Trophoblast cell (in vitro differentiated cells and primary cell): ENCODE measurements around the gene COX6A2.

ENCODE experiments used
- DNase-seq, 2 donors: peaks; one replicate each; pipeline ENCODE4 v3.0.0-alpha.2; 2016
- H2AFZ ChIP-seq: 2 replicates; pipeline ENCODE4 v1.6.1; 2013; ENCODE audit warnings: low read length, moderate library complexity, mild to moderate bottlenecking; ENCODE audit not compliant: insufficient read depth, poor library complexity
- H2AK5ac ChIP-seq: 2 replicates; pipeline ENCODE4 v1.6.1; 2013; ENCODE audit warnings: mild to moderate bottlenecking, low read length
- H2BK120ac ChIP-seq: 2 replicates; pipeline ENCODE4 v1.6.1; 2013; ENCODE audit warnings: low read length, mild to moderate bottlenecking, moderate library complexity; ENCODE audit not compliant: insufficient read depth, poor library complexity
- H2BK12ac ChIP-seq: 2 replicates; pipeline ENCODE4 v1.6.1; 2013; ENCODE audit warnings: mild to moderate bottlenecking, low read length, moderate library complexity
- H2BK5ac ChIP-seq: 2 replicates; pipeline ENCODE4 v1.6.1; 2013; ENCODE audit warnings: low read length, low read depth, moderate library complexity, mild to moderate bottlenecking; ENCODE audit not compliant: poor library complexity
- H3K14ac ChIP-seq: 2 replicates; pipeline ENCODE4 v1.6.1; 2013; ENCODE audit warnings: mild to moderate bottlenecking, low read length
- H3K18ac ChIP-seq: 2 replicates; pipeline ENCODE4 v1.6.1; 2013; ENCODE audit warnings: mild to moderate bottlenecking, low read length
- H3K23ac ChIP-seq: 2 replicates; pipeline ENCODE4 v1.6.1; 2013; ENCODE audit warnings: low read length
- H3K27ac ChIP-seq: 2 replicates; pipeline ENCODE4 v1.5.1; 2013; ENCODE audit warnings: low read depth, mild to moderate bottlenecking, inconsistent platforms, low read length, moderate library complexity
- H3K27me3 ChIP-seq: 2 replicates; pipeline ENCODE4 v1.6.1; 2013; ENCODE audit warnings: inconsistent platforms, mild to moderate bottlenecking, low read length, moderate library complexity; ENCODE audit not compliant: insufficient read depth
- H3K36me3 ChIP-seq, 2 experiments: 1 replicate in 1 of 2; 2 replicates in 1 of 2; pipeline ENCODE4 v1.6.1; 2013; ENCODE audit warnings: low read length in 2 of 2, mild to moderate bottlenecking in 2 of 2, moderate library complexity in 1 of 2; ENCODE audit not compliant: insufficient read depth in 2 of 2, control insufficient read depth in 1 of 2
- H3K4ac ChIP-seq: 2 replicates; pipeline ENCODE4 v1.6.1; 2013; ENCODE audit warnings: low read depth, mild to moderate bottlenecking, low read length, moderate library complexity
- H3K4me1 ChIP-seq, 2 experiments: 1 replicate in 1 of 2; 2 replicates in 1 of 2; pipeline ENCODE4 v1.6.1; 2013; ENCODE audit warnings: low read length in 2 of 2, mild to moderate bottlenecking in 2 of 2, moderate library complexity in 1 of 2; ENCODE audit not compliant: insufficient read depth in 2 of 2, control insufficient read depth in 1 of 2
- H3K4me2 ChIP-seq: 2 replicates; pipeline ENCODE4 v1.6.1; 2013; ENCODE audit warnings: inconsistent platforms, mild to moderate bottlenecking, low read length, moderate library complexity
- H3K4me3 ChIP-seq: 2 replicates; pipeline ENCODE4 v1.5.1; 2013; ENCODE audit warnings: mild to moderate bottlenecking, low read depth, low read length, inconsistent platforms
- H3K79me1 ChIP-seq: one replicate; pipeline ENCODE4 v1.6.1; 2013; ENCODE audit warnings: low read length
- H3K79me2 ChIP-seq: 2 replicates; pipeline ENCODE4 v1.6.1; 2013; ENCODE audit warnings: low read length, mild to moderate bottlenecking; ENCODE audit not compliant: control insufficient read depth, insufficient read depth, poor library complexity
- H3K9ac ChIP-seq: 2 replicates; pipeline ENCODE4 v1.6.1; 2013; ENCODE audit warnings: mild to moderate bottlenecking, low read length
- H3K9me3 ChIP-seq: 2 replicates; pipeline ENCODE4 v1.6.1; 2013; ENCODE audit warnings: low read depth, mild to moderate bottlenecking, control low read depth, inconsistent platforms, low read length; ENCODE audit not compliant: insufficient read depth
- H4K12ac ChIP-seq: 2 replicates; pipeline ENCODE4 v1.6.1; 2013; ENCODE audit warnings: low read depth, mild to moderate bottlenecking, low read length, moderate library complexity
- H4K8ac ChIP-seq: 2 replicates; pipeline ENCODE4 v1.6.1; 2013; ENCODE audit warnings: low read depth, mild to moderate bottlenecking, low read length, moderate library complexity
- H4K91ac ChIP-seq: one replicate; pipeline ENCODE4 v1.6.1; 2013; ENCODE audit warnings: low read depth, mild to moderate bottlenecking, low read length, moderate library complexity
- WGBS: extraction: QIAGEN DNeasy Blood & Tissue Kit; methylation state at CpG from one replicate; pipeline ENCODE4 v1.1.7; 2013; ENCODE audit warnings: missing lambda C conversion rate; ENCODE audit not compliant: insufficient read length, insufficient coverage; ENCODE audit errors: extremely low coverage; 5-methylcytosine and 5-hydroxymethylcytosine counted together

Gene COX6A2

DNA sequence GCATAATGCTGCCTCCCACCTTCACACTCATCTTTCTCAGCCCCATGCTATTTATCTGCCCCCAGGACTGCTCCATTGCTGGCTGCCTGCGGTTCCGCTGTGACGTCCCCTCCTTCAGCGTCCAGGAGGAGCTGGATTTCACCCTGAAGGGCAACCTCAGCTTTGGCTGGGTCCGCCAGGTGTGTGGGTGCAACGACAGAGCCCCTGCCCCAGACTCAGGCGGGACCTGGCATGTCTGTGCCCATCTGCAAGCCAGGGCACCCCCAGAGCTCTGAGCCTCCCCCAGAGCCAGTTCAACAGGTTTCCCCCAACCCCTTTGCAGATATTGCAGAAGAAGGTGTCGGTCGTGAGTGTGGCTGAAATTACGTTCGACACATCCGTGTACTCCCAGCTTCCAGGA is 48.0 kb downstream of the COX6A2 start:
- H3K4me3 ChIP-seq = no peak overlapping the region
- no peak for DNase-seq
- H3K18ac ChIP-seq = no peak overlapping the region
- no peak overlapping the region for H4K8ac ChIP-seq
- H2AFZ ChIP-seq = no peak overlapping the region
- no peaks in the 10 kb centered on the region for H3K79me1 ChIP-seq
- no CpG with 5 or more reads among the region's 12 CpGs for WGBS
- no peak overlapping the region for H2BK12ac ChIP-seq
- H3K36me3 ChIP-seq = no peaks in the 10 kb centered on the region
- no peak overlapping the region for H2AK5ac ChIP-seq
- no peaks in the 10 kb centered on the region for H3K79me2 ChIP-seq
- H3K4me1 ChIP-seq = no peaks in the 10 kb centered on the region
- H3K9ac ChIP-seq = no peak overlapping the region
- peaks cover 7% of the 10 kb centered on the region for H3K9me3 ChIP-seq
- no peak overlapping the region for H4K91ac ChIP-seq
- H3K14ac ChIP-seq = no peak overlapping the region
- H3K27me3 ChIP-seq = no peaks in the 10 kb centered on the region
- no peak overlapping the region for H3K4me2 ChIP-seq
- no peak overlapping the region for H3K23ac ChIP-seq
- no peak overlapping the region for H4K12ac ChIP-seq
- H2BK5ac ChIP-seq = no peak overlapping the region
- H3K4ac ChIP-seq = no peak overlapping the region
- H3K27ac ChIP-seq = no peak overlapping the region
- H2BK120ac ChIP-seq = no peak overlapping the region
